Amygdala (tissue), 56 donors: Measurements from ENCODE around the gene PANX2.
"Not testable (repeated sequence)": the region's sequence is repeated elsewhere in the genome, so short reads cannot be mapped to it uniquely, and the experiment has no call there.

Experiments used
- DNase-seq, 56 donors: peaks; one replicate each; lab custom pipeline; 2025; lab: John Stamatoyannopoulos, UW

Gene PANX2

GRCh38 chr22:50170453-50171318 is at the start of gene PANX2:
Gene PANX2 (plus strand): TSS chr22:50170731. CDS start chr22:50170731, 0 bp downstream.
- no peak for DNase-seq

GRCh38 chr22:50121202-50121740 is 49.3 kb upstream of the PANX2 start:
- DNase-seq = no peak

- no peak for DNase-seq
These were observed 47.4 kb upstream of the PANX2 start for GRCh38 chr22:50123119-50123518.

GRCh38 chr22:50125029-50125428 is 45.5 kb upstream of the PANX2 start:
- DNase-seq = no peak

GRCh38 chr22:50129121-50129736 is 41.3 kb upstream of the PANX2 start:
- no peak for DNase-seq

- no peak for DNase-seq
These were observed 38.6 kb upstream of the PANX2 start for GRCh38 chr22:50131894-50132293.

- no peak for DNase-seq
These were observed 36.0 kb upstream of the PANX2 start for GRCh38 chr22:50134481-50134880.

- no peak for DNase-seq
These were observed 33.9 kb upstream of the PANX2 start for GRCh38 chr22:50136581-50137015.

- not testable (repeated sequence) for DNase-seq
These were observed 33.3 kb upstream of the PANX2 start for GRCh38 chr22:50137277-50137676.

GRCh38 chr22:50138041-50138440 is 32.5 kb upstream of the PANX2 start:
- DNase-seq = no peak

- DNase-seq = no peak
These were observed 31.5 kb upstream of the PANX2 start for GRCh38 chr22:50138988-50139387.

GRCh38 chr22:50139843-50140415 is 30.6 kb upstream of the PANX2 start:
- DNase-seq = no peak

- DNase-seq = no peak
These were observed 29.9 kb upstream of the PANX2 start for GRCh38 chr22:50140615-50141014.

- DNase-seq = no peak
These were observed 29.1 kb upstream of the PANX2 start for GRCh38 chr22:50141462-50141861.

- DNase-seq = no peak
These were observed 28.6 kb upstream of the PANX2 start for GRCh38 chr22:50141891-50142363.

GRCh38 chr22:50143096-50143495 is 27.4 kb upstream of the PANX2 start:
- no peak for DNase-seq

GRCh38 chr22:50144005-50144614 is 26.4 kb upstream of the PANX2 start:
- no peak for DNase-seq

GRCh38 chr22:50145721-50146438 is 24.7 kb upstream of the PANX2 start:
- DNase-seq = no peak

GRCh38 chr22:50146439-50147238 is 23.9 kb upstream of the PANX2 start:
- DNase-seq = peak in 45 of 56 donors; percentile 16 to 82 (median 50)
